Chondrocyte (in vitro differentiated cells): ENCODE measurements around the gene SLC8B1. TPM values are rescaled to one million over a fixed set of nuclear protein-coding genes. Genes with fewer than 3 reads are reported as not detected.

Experiments used
- DNase-seq: peaks from one replicate; pipeline ENCODE4 v3.0.0; 2021; ENCODE audit warnings: mixed read lengths, low spot score
- H3K27ac Mint-ChIP-seq: one replicate; pipeline ENCODE4 v1.8.0; 2021; ENCODE audit warnings: mild to moderate bottlenecking, moderate library complexity, mixed read lengths; ENCODE audit not compliant: unreplicated experiment
- H3K27me3 Mint-ChIP-seq: 2 replicates; pipeline ENCODE4 v1.8.0; 2021; ENCODE audit warnings: low read depth, mixed read lengths
- H3K36me3 Mint-ChIP-seq: 2 replicates; pipeline ENCODE4 v1.8.0; 2021; ENCODE audit warnings: low read depth, mixed read lengths
- H3K4me1 Mint-ChIP-seq: 2 replicates; pipeline ENCODE4 v1.8.0; 2021; ENCODE audit warnings: low read depth, mild to moderate bottlenecking, mixed read lengths
- H3K4me3 Mint-ChIP-seq: one replicate; pipeline ENCODE4 v1.8.0; 2021; ENCODE audit warnings: mild to moderate bottlenecking, moderate library complexity, mixed read lengths; ENCODE audit not compliant: unreplicated experiment
- H3K9me3 Mint-ChIP-seq: 2 replicates; pipeline ENCODE4 v1.8.0; 2021; ENCODE audit warnings: low read depth, mixed read lengths
- CTCF ChIP-seq: fragments of 200-600 bp; sonication (generic); IDR thresholded peaks from 2 replicates; pipeline ENCODE4 v1.5.0; 2021; ENCODE audit warnings: antibody characterized with exemption, mild to moderate bottlenecking, moderate library complexity
- total RNA-seq: library from RNA; stranded (reverse); gene quantifications from 3 replicates; pipeline ENCODE4 v1.2.1, GENCODE V29; 2021

The SLC8B1 gene
- total RNA-seq, 1 donor from 2014 or later, result 20.9 TPM

- TF ChIP-seq CTCF, result no peak
- DNase-seq, result peak; percentile 52
- H3K27me3 Mint-ChIP-seq, result no peaks in the 10 kb centered on the region
- H3K9me3 Mint-ChIP-seq, result no peaks in the 10 kb centered on the region
- H3K27ac Mint-ChIP-seq, result no peak overlapping the region
- H3K36me3 Mint-ChIP-seq, result peaks cover 13% of the 10 kb centered on the region
- H3K4me1 Mint-ChIP-seq, result no peaks in the 10 kb centered on the region
- H3K4me3 Mint-ChIP-seq, result no peak overlapping the region
Measured at GRCh38 chr12:113278633-113279032, 56.3 kb downstream of the SLC8B1 start.

- Mint-ChIP-seq H3K9me3 (no peaks in the 10 kb centered on the region), H3K4me1 (peaks cover 5% of the 10 kb centered on the region), H3K27ac (no peak overlapping the region), H3K36me3 (peaks cover 13% of the 10 kb centered on the region), H3K4me3 (no peak overlapping the region), H3K27me3 (no peaks in the 10 kb centered on the region)
- no peak for TF ChIP-seq CTCF
- DNase-seq, result peak; percentile 35
Measured at GRCh38 chr12:113278141-113278540, 56.8 kb downstream of the SLC8B1 start.

GRCh38 chr12:113277511-113277910 lies 57.4 kb downstream of the SLC8B1 start:
- Mint-ChIP-seq H3K27me3 (no peaks in the 10 kb centered on the region), H3K9me3 (no peaks in the 10 kb centered on the region), H3K36me3 (peaks cover 13% of the 10 kb centered on the region), H3K4me3 (no peak overlapping the region), H3K4me1 (peaks cover 11% of the 10 kb centered on the region), H3K27ac (no peak overlapping the region)
- TF ChIP-seq CTCF, result no peak
- DNase-seq, result peak; percentile 72

GRCh38 chr12:113276946-113277500 lies 57.9 kb downstream of the SLC8B1 start:
- Mint-ChIP-seq H3K9me3 (no peaks in the 10 kb centered on the region), H3K27me3 (no peaks in the 10 kb centered on the region), H3K4me1 (peaks cover 16% of the 10 kb centered on the region), H3K27ac (no peak overlapping the region), H3K4me3 (no peak overlapping the region), H3K36me3 (peaks cover 13% of the 10 kb centered on the region)
- peak; percentile 53 for DNase-seq
- no peak for TF ChIP-seq CTCF

GRCh38 chr12:113276306-113276705 lies 58.6 kb downstream of the SLC8B1 start:
- H3K9me3 Mint-ChIP-seq, result no peaks in the 10 kb centered on the region
- no peak overlapping the region for H3K4me3 Mint-ChIP-seq
- TF ChIP-seq CTCF, result no peak
- H3K27me3 Mint-ChIP-seq, result no peaks in the 10 kb centered on the region
- H3K4me1 Mint-ChIP-seq, result peaks cover 23% of the 10 kb centered on the region
- no peak overlapping the region for H3K27ac Mint-ChIP-seq
- DNase-seq, result peak; percentile 38
- peaks cover 13% of the 10 kb centered on the region for H3K36me3 Mint-ChIP-seq
